IMR-90 (cell line): ENCODE measurements around the gene LIPN. TPM values are rescaled to one million over a fixed set of nuclear protein-coding genes. Genes with fewer than 3 reads are reported as not detected.
"Not testable (repeated sequence)": the region's sequence is repeated elsewhere in the genome, so short reads cannot be mapped to it uniquely, and the experiment has no call there.

ENCODE experiments used
- ATAC-seq: fragments of 200-7000 bp; cut with Tn5 transposase; 2 replicates; pipeline ENCODE4 v1.9.1; 2020; ENCODE audit warnings: low read depth, mild to moderate bottlenecking, moderate library complexity
- BruUV-seq: library from RNA; stranded (reverse); fragments of 400-500 nt; replicated peaks from 2 replicates; lab custom pipeline; 2021; lab: Mats Ljungman, UMichigan
- CTCF ChIA-PET: fragments of 300-600 bp; formaldehyde crosslinking; extraction: SDS; loops from one replicate; lab custom pipeline; 2021; ENCODE audit warnings: antibody characterized with exemption; lab: Yijun Ruan, JAX
- POLR2A ChIA-PET: fragments of 300-600 bp; sonication (Branson Sonifier 250); formaldehyde crosslinking; loops from one replicate; lab custom pipeline; 2022; ENCODE audit warnings: antibody characterized with exemption; ENCODE audit not compliant: unreplicated experiment; lab: Charles Lee
- DNase-seq: peaks from one replicate; pipeline ENCODE4 v3.0.0; 2013
- H2AFZ ChIP-seq: replicated peaks from 2 replicates; pipeline ENCODE3; 2013; ENCODE audit warnings: low read length, mild to moderate bottlenecking; ENCODE audit not compliant: poor library complexity
- H2AK5ac ChIP-seq: 2 replicates; pipeline ENCODE4 v1.6.1; 2013; ENCODE audit warnings: low read depth, low read length, inconsistent platforms
- H2AK9ac ChIP-seq: replicated peaks from 2 replicates; pipeline ENCODE3; 2013; ENCODE audit warnings: mild to moderate bottlenecking, low read depth, low read length, moderate library complexity; ENCODE audit not compliant: poor library complexity
- H2BK120ac ChIP-seq: 2 replicates; pipeline ENCODE4 v1.6.1; 2013; ENCODE audit warnings: low read depth, low read length, inconsistent platforms
- H2BK15ac ChIP-seq: 3 replicates; pipeline ENCODE4 v1.6.1; 2013; ENCODE audit warnings: low read depth, low read length, inconsistent platforms
- H2BK20ac ChIP-seq: 2 replicates; pipeline ENCODE4 v1.6.1; 2013; ENCODE audit warnings: low read depth, mild to moderate bottlenecking, inconsistent platforms, low read length, moderate library complexity
- H2BK5ac ChIP-seq: 2 replicates; pipeline ENCODE4 v1.6.1; 2013; ENCODE audit warnings: mild to moderate bottlenecking, low read depth, low read length, inconsistent platforms; ENCODE audit not compliant: poor library complexity, severe bottlenecking
- H3K14ac ChIP-seq: replicated peaks from 2 replicates; pipeline ENCODE4 v1.6.1; 2013; ENCODE audit warnings: low read depth, low read length, inconsistent platforms
- H3K18ac ChIP-seq: 2 replicates; pipeline ENCODE4 v1.6.1; 2013; ENCODE audit warnings: low read depth, low read length, control low read depth
- H3K23ac ChIP-seq: 2 replicates; pipeline ENCODE4 v1.6.1; 2013; ENCODE audit warnings: low read depth, low read length, inconsistent platforms
- H3K27ac ChIP-seq: 2 replicates; pipeline ENCODE4 v1.5.1; 2013; ENCODE audit warnings: mild to moderate bottlenecking, control low read depth, low read length; ENCODE audit not compliant: insufficient read depth
- H3K27me3 ChIP-seq: 2 replicates; pipeline ENCODE4 v1.6.1; 2013; ENCODE audit warnings: low read length; ENCODE audit not compliant: control insufficient read depth, insufficient read depth
- H3K36me3 ChIP-seq: 2 replicates; pipeline ENCODE4 v1.6.1; 2013; ENCODE audit warnings: low read length, mixed read lengths; ENCODE audit not compliant: control insufficient read depth, insufficient read depth
- H3K4ac ChIP-seq: 2 replicates; pipeline ENCODE4 v1.6.1; 2013; ENCODE audit warnings: low read depth, low read length, inconsistent platforms
- H3K4me1 ChIP-seq: 2 replicates; pipeline ENCODE4 v1.6.1; 2013; ENCODE audit warnings: low read length, mixed read lengths; ENCODE audit not compliant: control insufficient read depth, insufficient read depth
- H3K4me2 ChIP-seq: 2 replicates; pipeline ENCODE4 v1.6.1; 2013; ENCODE audit warnings: low read depth, mild to moderate bottlenecking, control low read depth, low read length, moderate library complexity
- H3K4me3 ChIP-seq: 2 replicates; pipeline ENCODE4 v1.5.1; 2013; ENCODE audit warnings: low read depth, mild to moderate bottlenecking, control low read depth, low read length, moderate library complexity; ENCODE audit not compliant: insufficient read depth
- H3K56ac ChIP-seq: 2 replicates; pipeline ENCODE4 v1.6.1; 2013; ENCODE audit warnings: low read length, inconsistent platforms; ENCODE audit not compliant: insufficient read depth; ENCODE audit errors: extremely low read depth
- H3K79me1 ChIP-seq, 2 experiments: 2 replicates each; pipeline ENCODE4 v1.6.1; 2013; ENCODE audit warnings: low read length in 2 of 2, inconsistent platforms in 1 of 2, low read depth in 1 of 2
- H3K9ac ChIP-seq: 2 replicates; pipeline ENCODE4 v1.6.1; 2013; ENCODE audit warnings: low read depth, low read length, control low read depth
- H3K9me1 ChIP-seq: 2 replicates; pipeline ENCODE4 v1.6.1; 2013; ENCODE audit warnings: low read length, inconsistent platforms; ENCODE audit not compliant: insufficient read depth
- H3K9me3 ChIP-seq: 2 replicates; pipeline ENCODE4 v1.6.1; 2013; ENCODE audit warnings: low read length; ENCODE audit not compliant: control insufficient read depth, insufficient read depth
- H4K20me1 ChIP-seq: 2 replicates; pipeline ENCODE4 v1.6.1; 2013; ENCODE audit warnings: low read length, inconsistent platforms; ENCODE audit not compliant: insufficient read depth
- H4K5ac ChIP-seq: 2 replicates; pipeline ENCODE4 v1.6.1; 2013; ENCODE audit warnings: mild to moderate bottlenecking, low read depth, low read length, control low read depth
- H4K8ac ChIP-seq, 2 experiments: 2 replicates each; pipeline ENCODE4 v1.6.1; 2013; ENCODE audit warnings: low read depth in 2 of 2, low read length in 2 of 2, control low read depth in 1 of 2, inconsistent platforms in 1 of 2
- H4K91ac ChIP-seq: 2 replicates; pipeline ENCODE4 v1.6.1; 2013; ENCODE audit warnings: low read depth, low read length, inconsistent platforms; ENCODE audit not compliant: insufficient read depth
- WGBS, 2 experiments: methylation state at CpG; one replicate each; pipeline versions ENCODE4 v1.1.5 to v1.1.7; 2013; ENCODE audit warnings: missing lambda C conversion rate in 2 of 2; ENCODE audit not compliant: insufficient read length in 1 of 2; ENCODE audit errors: extremely low coverage in 2 of 2; 5-methylcytosine and 5-hydroxymethylcytosine counted together
- dilution Hi-C: fragments of 300-500 bp; cut with HindIII; formaldehyde crosslinking; loops from one replicate; pipeline ENCODE4 v1.14.3; 2018; ENCODE audit warnings: low sequenced_read_pairs; ENCODE audit not compliant: unreplicated experiment
- in situ Hi-C: fragments of 300-500 bp; cut with MboI; formaldehyde crosslinking; loops from 3 replicates; pipeline ENCODE4 v1.14.3; 2019; ENCODE audit warnings: low sequenced_read_pairs, inconsistent platforms, mixed read lengths
- intact Hi-C: fragments of 100-400 bp; cut with micrococcal nuclease; formaldehyde crosslinking; loops from 2 replicates; pipeline ENCODE4 v1.10.0; 2022
- polyA plus RNA-seq, 3 experiments: library from polyadenylated mRNA; depleted of rRNA; stranded (reverse); fragments of >200 nt; gene quantifications; 2 replicates each; pipeline ENCODE4 v1.2.3, GENCODE V29; 2012; ENCODE audit warnings: low replicate concordance in 1 of 3
- total RNA-seq: library from RNA; depleted of rRNA; stranded (reverse); fragments of >200 nt; gene quantifications from 2 replicates; pipeline ENCODE4 v1.2.3, GENCODE V29; 2012

The LIPN gene
- total and polyA plus RNA-seq, 2 of the 4 experiments (the other 2 are of a cell fraction) = not detected

DNA sequence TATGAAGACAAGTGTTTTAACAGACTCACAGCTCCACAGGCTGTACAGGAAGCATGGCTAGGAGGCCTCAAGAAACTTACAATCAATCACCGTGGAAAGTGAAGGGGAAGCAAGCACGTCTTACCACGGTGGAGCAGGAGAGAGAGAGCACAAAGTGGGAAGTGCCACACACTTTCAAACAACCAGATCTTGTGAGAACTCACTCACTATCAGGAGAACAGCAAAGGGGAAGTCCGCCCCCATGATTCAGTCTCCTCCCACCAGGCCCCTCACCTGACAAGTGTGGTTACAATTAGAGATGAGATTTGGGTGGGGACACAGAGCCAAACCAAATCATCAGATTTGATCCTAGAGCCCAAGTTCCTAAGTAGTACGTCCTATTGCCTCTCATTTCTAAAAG lies 17.9 kb upstream of the LIPN start:
- H2BK5ac ChIP-seq, H3K79me1 ChIP-seq, H3K9me1 ChIP-seq, H3K4ac ChIP-seq, H3K23ac ChIP-seq, H4K91ac ChIP-seq, H2BK120ac ChIP-seq, H3K56ac ChIP-seq, BruUV-seq, DNase-seq, H3K4me3 ChIP-seq, intact Hi-C loops, in situ Hi-C loops, ATAC-seq, H3K36me3 ChIP-seq, H4K20me1 ChIP-seq, dilution Hi-C loops, H2BK20ac ChIP-seq, POLR2A ChIA-PET, H2AK9ac ChIP-seq, H4K8ac ChIP-seq, H2BK15ac ChIP-seq, H3K4me1 ChIP-seq, H4K5ac ChIP-seq, H3K18ac ChIP-seq, H3K14ac ChIP-seq, H3K9ac ChIP-seq, H3K27ac ChIP-seq, H2AK5ac ChIP-seq, H3K9me3 ChIP-seq, H2AFZ ChIP-seq, H3K4me2 ChIP-seq: not testable (repeated sequence)
- WGBS, 2 experiments = no CpG with 5 or more reads among the region's 5 CpGs
- CTCF ChIA-PET = interaction anchor here (1.2 kb wide), 1 partner anchor 13 kb away, joined by 5 read pairs; no protein-coding TSS in a partner anchor
- peaks cover 15% of the 10 kb centered on the region for H3K27me3 ChIP-seq
